Measurements from ENCODE around the gene STOML3. TPM values are rescaled to one million over a fixed set of nuclear protein-coding genes. Genes with fewer than 3 reads are reported as not detected.

Gene STOML3
- total RNA-seq, 2 donors from 2014 or later = not detected

- H3K27ac Mint-ChIP-seq = no peak overlapping the region
Measured at GRCh38 chr13:38952827-38953226, 37.8 kb downstream of the STOML3 start.

GRCh38 chr13:38951525-38952313 lies 38.9 kb downstream of the STOML3 start:
- peak overlapping the region in 1 of 2 donors; percentile 19 for H3K27ac Mint-ChIP-seq

More at GRCh38 chr13:38952827-38953226, 37.8 kb downstream of the STOML3 start:
- no peak for DNase-seq (ENCODE audit: low spot score in 2 of 2)
- no peaks in the 10 kb centered on the region for H3K36me3 Mint-ChIP-seq
- H3K9me3 Mint-ChIP-seq = no peaks in the 10 kb centered on the region
- no peak for ATAC-seq

GRCh38 chr13:38950987-38951386 lies 39.6 kb downstream of the STOML3 start:
- ATAC-seq = peak; percentile 26 to 76
- peaks cover 0 to 4% of the 10 kb centered on the region in 2 donors for H3K9me3 Mint-ChIP-seq
- no peak for DNase-seq (ENCODE audit: low spot score in 2 of 2)
- H3K27ac Mint-ChIP-seq = no peak overlapping the region
- H3K36me3 Mint-ChIP-seq = no peaks in the 10 kb centered on the region

More at GRCh38 chr13:38951525-38952313, 38.9 kb downstream of the STOML3 start:
- Mint-ChIP-seq H3K9me3 (peaks cover 0 to under 1% of the 10 kb centered on the region in 2 donors), H3K36me3 (no peaks in the 10 kb centered on the region)
- ATAC-seq (peak in 1 of 2 donors; percentile 41), DNase-seq (ENCODE audit: low spot score in 2 of 2) (no peak)

GRCh38 chr13:38947054-38947453 lies 43.6 kb downstream of the STOML3 start:
- no peaks in the 10 kb centered on the region for H3K36me3 Mint-ChIP-seq
- DNase-seq (ENCODE audit: low spot score in 2 of 2) (no peak), ATAC-seq (no peak)
- no peak overlapping the region for H3K27ac Mint-ChIP-seq
- H3K9me3 Mint-ChIP-seq = peaks cover 0 to 4% of the 10 kb centered on the region in 2 donors

- peaks cover 0 to 4% of the 10 kb centered on the region in 2 donors for H3K9me3 Mint-ChIP-seq
- H3K36me3 Mint-ChIP-seq = no peaks in the 10 kb centered on the region
- H3K27ac Mint-ChIP-seq = no peak overlapping the region
- ATAC-seq (no peak), DNase-seq (ENCODE audit: low spot score in 2 of 2) (no peak)
Measured at GRCh38 chr13:38944219-38944618, 46.4 kb downstream of the STOML3 start.

GRCh38 chr13:38943231-38943630 lies 47.4 kb downstream of the STOML3 start:
- no peaks in the 10 kb centered on the region for H3K36me3 Mint-ChIP-seq
- no peak for DNase-seq (ENCODE audit: low spot score in 2 of 2)
- no peak for ATAC-seq
- peaks cover 0 to 4% of the 10 kb centered on the region in 2 donors for H3K9me3 Mint-ChIP-seq
- no peak overlapping the region for H3K27ac Mint-ChIP-seq

GRCh38 chr13:38941353-38941945 lies 49.2 kb downstream of the STOML3 start:
- peaks cover 0 to 1% of the 10 kb centered on the region in 2 donors for H3K9me3 Mint-ChIP-seq
- no peak for DNase-seq (ENCODE audit: low spot score in 2 of 2)
- no peak overlapping the region for H3K27ac Mint-ChIP-seq
- ATAC-seq = peak in 1 of 2 donors; percentile 18
- no peaks in the 10 kb centered on the region for H3K36me3 Mint-ChIP-seq

GRCh38 chr13:38933786-38934185 lies 56.8 kb downstream of the STOML3 start:
- Mint-ChIP-seq H3K36me3 (no peaks in the 10 kb centered on the region), H3K9me3 (no peaks in the 10 kb centered on the region), H3K27ac (no peak overlapping the region)
- DNase-seq (ENCODE audit: low spot score in 2 of 2) (no peak), ATAC-seq (no peak)

GRCh38 chr13:38922170-38922569 lies 68.5 kb downstream of the STOML3 start:
- H3K36me3 Mint-ChIP-seq = no peaks in the 10 kb centered on the region
- DNase-seq (ENCODE audit: low spot score in 2 of 2) (no peak), ATAC-seq (no peak)
- H3K27ac Mint-ChIP-seq = no peak overlapping the region
- H3K9me3 Mint-ChIP-seq = no peaks in the 10 kb centered on the region

GRCh38 chr13:38921081-38921480 lies 69.5 kb downstream of the STOML3 start:
- ATAC-seq (no peak), DNase-seq (ENCODE audit: low spot score in 2 of 2) (no peak)
- Mint-ChIP-seq H3K36me3 (no peaks in the 10 kb centered on the region), H3K9me3 (no peaks in the 10 kb centered on the region), H3K27ac (no peak overlapping the region)

Other genes starting within 250 kb of the STOML3 start
- 10 to 100 TPM; 58.0 to 68.6 TPM for gene PROSER1, start 47.3 kb upstream of the STOML3 start, total RNA-seq
- 10 to 100 TPM; 12.7 to 20.4 TPM for gene NHLRC3, start 47.6 kb upstream of the STOML3 start, total RNA-seq